Measurements from ENCODE around the gene SOX12.
"Not testable (repeated sequence)": the region's sequence is repeated elsewhere in the genome, so short reads cannot be mapped to it uniquely, and the experiment has no call there.

Gene SOX12

DNA sequence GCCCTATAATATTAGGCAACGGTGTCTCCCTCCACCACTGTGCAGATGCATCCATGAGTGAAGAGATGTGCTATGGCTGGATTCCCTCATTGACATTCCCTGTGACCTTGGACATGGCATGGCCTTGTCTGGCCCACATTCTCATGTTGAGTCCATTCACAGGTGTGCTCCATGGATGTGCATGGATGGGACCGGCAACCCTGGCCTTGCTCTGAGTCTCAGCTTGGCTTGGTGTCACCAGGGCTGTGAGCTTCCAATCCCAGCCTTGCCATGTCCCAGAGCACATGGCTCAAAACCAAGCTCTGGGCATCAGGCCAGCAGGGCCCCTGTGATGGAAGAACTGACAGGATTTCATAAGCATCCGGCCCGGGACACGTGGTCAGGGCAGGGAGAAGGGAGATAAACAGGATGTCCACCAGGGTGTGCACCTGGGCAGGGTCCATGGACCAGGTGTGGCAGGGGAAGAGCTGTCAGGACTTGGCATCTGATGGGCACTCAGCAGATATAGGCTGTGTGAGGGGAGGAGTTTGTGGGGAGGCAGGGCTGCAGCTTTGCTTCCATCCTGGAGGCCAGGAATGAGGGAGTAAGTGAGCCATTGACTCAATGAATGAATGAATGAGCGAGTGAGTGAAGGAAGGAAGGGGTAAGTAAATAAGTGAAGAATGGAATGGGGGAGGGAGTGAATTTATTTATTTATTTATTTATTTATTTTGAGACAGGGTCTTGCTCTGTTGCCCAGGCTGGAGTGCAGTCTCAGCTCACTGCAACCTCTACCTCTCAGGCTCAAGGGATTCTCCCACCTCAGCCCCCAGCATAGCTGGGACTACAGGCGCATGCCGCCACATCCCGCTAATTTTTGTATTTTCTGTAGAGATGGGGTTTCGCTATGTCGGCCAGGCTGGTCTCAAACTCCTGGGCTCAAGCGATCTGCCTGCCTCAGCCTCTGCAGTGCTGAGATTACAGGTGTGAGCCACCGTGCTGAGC, 37.2 kb downstream of the SOX12 start:
- in situ Hi-C loops (cut with MboI; ENCODE audit: low sequenced_read_pairs), result no loop called here

DNA sequence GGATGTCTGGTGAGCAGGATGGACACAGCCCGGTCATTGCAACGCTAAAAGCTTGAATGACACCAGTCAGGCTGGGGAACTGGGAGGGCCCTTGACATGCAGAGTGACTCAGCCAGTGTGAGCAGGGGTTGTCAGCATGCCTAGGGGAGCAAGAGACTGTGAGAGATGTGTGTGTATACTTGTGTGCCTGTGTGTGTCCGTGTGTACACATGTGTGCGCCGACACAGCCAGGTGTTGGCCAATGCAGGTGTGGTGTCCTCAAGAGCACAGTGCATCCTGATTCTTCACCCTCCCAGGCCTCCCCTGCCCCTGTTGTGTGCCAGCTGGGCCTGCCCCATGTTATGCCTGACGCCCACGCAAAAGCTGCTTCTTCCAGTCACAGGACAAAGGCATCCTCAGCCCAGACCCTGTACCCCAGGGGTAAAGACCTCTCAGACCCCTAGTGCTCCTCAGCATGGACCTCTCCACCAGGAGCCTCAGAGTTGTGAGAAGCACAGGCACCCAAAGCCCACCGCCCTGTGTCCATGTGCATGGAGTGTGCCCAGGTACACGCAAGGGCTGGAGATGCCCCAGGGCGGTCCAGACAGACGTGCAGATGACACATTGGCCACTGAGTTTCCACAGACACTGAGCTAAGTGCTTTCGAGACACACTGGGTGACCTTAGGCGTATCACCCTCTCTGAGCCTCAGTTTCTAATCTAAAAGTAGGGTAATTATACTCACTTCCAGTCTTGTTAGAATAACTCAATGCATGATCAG, 38.1 kb downstream of the SOX12 start:
- in situ Hi-C loops (cut with MboI; ENCODE audit: low sequenced_read_pairs), result no loop called here

DNA sequence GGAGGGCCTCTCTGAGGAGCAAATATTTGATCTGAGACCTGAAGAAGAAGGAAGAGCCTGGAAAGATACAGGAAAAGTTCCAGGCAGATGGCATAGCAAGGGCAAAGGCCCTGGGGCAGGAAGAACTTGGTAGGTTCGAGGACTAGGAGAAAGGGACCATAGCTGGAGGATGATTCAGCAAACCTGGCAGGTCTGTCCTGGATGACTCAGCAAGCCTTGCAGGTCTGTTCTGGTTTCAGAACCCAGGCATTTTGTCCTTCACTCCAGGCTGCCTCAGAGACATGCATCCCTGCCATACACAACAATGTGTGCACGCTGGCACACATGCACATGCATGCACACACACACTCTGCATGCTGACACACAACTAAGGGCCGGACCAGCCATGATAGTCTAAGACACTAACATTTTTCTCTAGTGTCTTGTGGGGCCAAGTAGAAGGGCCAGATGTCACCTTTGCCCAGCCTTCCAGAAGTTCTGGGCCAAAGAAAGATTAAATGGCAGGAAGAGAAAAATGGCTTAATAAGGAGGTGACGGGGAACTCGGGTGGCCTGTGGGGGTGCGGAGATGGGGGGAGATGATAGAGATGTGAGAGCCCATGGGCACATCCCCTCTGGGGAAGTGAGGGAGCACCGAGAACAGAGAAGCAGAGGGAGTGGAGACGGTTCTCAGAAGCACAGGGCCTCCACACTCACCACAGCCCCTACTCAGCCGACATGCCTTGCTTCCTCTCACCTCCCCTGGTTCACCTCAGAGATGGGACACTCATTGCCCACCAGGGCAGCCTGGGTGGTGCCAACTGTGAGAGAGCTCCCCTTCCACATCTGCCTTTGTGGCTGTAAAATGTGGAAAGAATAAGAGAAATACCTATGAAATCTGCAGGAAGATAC, 39.8 kb downstream of the SOX12 start:
- in situ Hi-C loops (cut with MboI; ENCODE audit: low sequenced_read_pairs), result no loop called here

DNA sequence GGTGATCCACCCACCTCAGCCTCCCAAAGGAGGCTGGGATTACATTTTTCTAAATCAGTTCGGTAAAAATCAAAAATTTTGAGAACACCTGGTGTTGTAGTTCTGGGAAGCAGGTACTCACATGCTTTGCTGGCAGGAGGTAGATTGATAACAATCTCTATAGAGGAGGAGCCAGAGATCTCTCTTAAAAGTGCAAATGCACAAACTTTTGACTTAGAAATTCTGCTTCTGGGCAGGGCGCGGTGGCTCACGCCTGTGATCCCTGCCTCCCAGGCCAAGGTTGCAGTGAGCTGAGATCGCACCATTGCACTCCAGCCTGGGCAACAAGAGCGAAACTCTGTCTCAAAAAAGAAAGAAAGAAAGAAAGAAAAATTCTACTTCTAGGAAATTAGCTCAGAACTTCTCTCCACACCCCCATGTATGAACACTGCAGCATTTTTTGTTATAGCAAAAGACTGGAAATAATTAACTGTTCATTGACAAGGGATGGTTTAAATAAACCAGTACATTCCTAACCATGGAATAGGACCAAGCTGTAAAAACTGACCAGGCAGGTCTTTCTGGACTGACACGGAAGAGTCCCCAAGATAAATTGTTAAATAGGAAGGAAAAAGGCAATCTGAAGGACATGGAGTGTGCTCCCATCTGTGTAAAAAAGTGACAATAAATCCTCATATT, 40.8 kb downstream of the SOX12 start:
- in situ Hi-C loops (cut with MboI; ENCODE audit: low sequenced_read_pairs), result no loop called here

DNA sequence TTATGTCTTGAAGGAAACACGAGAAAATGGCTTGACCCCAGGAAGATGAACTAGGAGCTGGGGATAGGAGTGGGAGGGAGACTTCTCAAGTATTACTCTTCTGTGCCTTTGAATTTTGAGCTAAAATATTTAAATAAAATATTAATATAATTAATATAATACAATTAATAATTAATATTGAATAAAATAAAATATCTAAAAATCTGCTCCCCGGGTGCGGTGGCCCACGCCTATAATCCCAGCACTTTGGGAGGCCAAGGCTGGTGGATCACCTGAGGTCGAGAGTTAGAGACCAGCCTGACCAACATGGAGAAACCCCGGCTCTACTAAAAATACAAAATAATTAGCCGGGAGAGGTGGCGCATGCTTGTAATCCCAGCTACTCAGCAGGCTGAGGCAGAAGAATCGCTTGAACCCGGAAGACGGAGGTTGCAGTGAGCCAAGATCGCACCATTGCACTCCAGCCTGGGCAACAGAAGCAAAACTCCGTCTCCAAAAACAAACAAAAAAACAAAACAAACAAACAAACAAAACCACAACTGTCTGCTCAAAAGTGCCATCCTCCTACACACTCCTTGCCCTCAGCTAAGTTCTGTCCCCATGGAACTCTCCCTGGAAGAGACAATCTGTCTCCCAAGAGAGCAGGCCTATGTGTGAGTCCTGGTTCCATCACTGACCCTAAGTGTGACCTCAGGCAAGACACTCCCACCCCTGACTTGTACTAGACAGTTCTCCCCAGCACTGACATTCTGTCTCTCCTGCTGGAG, 41.5 kb downstream of the SOX12 start:
- in situ Hi-C loops (cut with MboI; ENCODE audit: low sequenced_read_pairs), result no loop called here

DNA sequence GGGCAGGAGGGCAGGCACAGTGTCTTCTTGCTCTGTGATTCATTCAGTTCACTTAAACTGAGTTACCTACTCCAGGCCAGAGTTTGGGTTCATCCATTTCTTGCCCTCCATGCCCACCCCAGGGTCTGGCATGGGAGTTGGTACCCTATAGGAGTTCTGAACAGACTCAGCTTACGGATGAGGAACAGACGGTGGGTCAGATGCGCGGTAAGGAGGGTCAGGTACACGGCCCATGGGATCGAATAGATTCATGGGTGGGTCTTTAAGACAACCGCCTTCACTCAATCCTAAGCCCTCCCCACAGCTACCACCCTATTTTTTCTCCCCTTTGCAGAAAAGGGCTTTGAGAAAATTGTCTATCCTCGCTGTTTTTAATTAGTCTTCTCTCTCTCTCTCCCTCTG, 42.1 kb downstream of the SOX12 start:
- in situ Hi-C loops (cut with MboI; ENCODE audit: low sequenced_read_pairs), result no loop called here

DNA sequence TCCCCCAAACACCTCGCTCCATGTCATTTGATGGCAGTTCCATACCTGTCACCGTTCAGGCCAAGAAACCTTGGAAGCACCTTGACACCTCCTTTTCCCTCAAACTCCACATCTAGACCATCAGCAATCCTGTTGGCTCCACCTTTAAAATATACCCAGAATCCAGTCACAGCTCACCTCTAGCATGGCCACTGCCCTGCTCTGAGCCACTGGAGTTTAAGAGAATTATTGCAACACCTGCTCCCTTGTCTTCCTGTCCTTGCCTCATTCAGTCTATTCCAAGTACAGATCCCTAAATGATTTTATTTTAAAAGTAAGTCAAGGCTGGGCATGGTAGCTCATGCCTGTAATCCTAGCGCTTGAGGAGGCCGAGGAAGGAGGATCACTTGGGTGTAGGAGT, 43.6 kb downstream of the SOX12 start:
- in situ Hi-C loops (cut with MboI; ENCODE audit: low sequenced_read_pairs), result no loop called here

DNA sequence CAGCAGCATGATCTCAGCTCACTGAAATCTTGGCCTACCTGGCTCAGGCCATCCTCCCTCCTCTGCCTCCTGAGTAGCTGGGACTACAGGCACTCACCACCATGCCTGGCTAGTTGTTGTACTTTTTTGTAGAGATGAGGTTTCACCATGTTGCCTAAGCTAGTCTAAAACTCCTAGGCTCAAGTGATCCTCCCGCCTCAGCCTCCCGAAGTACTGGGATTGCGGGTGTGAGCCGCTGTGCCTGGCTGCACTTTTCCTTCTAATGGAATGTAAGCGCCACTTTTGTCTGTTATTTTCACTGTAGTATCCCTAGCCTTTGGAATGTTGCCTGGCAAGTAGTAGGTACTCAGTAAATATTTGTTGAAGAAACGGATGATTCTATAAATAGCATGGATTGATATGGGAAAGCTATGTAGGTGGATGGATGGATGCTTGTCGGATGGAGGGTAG, 44.8 kb downstream of the SOX12 start:
- in situ Hi-C loops (cut with MboI; ENCODE audit: low sequenced_read_pairs), result no loop called here

DNA sequence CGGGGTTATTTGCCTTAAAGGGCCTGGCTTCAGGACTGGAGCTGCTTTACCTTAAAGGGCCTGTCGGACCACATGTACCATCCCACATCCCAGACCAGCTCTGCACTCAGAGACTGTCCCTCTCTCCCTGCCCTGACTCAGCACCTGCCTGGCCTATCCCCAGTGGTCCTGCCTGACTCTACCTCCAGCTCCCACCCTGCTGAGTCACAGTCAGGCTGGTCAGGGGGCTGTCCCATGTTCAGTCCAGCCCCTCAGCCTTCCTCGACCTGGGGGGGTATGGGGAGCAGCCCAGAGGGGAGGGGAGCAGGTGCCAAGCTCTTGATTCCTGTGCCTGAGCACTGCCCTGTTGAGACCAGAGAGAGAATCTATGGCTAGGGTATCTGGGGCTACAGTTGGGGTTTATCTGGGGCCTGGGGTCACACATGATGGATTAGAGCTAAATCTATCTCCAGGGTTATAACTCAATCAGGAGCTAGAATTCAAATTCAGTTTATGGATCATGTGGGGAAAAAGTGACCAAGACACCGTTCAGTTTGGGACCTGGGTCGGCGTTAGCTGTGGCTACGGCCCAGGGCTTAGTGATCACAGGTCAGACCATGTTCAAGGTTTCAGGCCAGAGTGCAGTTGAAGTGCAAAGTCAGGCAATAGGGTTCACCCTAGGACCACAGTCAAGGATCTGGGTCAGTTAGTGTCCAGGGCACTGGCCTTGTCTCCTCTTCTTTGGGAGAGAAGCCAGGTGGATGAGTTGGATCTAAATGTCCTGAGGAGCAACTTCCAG, 45.8 kb downstream of the SOX12 start:
- in situ Hi-C loops (cut with MboI; ENCODE audit: low sequenced_read_pairs), result no loop called here

DNA sequence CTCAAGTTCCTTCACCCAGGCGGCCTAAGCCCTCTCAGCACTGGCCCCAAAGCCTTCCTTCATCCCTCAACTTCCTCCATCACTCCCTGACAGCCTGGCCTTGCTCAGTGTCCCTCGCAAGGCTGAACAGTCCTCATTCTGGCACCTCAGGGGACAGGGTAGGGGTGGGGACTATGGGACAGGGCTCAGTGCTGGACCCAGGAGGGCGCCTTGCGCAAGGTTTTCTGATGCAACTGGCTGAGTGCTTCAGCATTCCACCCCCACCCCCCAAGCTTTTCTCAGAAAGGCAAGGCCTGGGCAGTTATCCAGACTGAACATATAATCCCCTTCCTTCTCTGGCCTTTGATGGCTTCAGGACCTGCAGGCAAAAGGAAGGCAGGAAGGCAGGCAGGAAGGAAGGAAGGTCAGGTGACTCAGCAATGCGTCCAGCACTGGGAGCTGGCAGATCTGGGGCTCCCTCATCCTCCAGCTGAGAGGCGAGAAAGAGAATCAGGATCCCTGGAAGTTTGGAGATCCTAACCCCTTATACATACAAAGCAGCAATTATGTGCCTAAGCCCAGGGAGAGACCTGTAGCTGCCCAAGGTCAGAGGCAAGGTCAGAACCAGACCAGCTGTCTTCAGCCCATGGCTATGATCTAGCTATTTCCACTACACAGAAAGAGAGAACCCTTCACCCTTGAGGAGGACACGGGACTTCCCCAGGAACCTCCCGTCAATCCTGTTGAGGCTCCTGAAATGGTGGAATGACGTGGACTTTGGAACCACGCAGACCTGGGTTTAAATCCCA, 46.6 kb downstream of the SOX12 start:
- in situ Hi-C loops (cut with MboI; ENCODE audit: low sequenced_read_pairs), result no loop called here

DNA sequence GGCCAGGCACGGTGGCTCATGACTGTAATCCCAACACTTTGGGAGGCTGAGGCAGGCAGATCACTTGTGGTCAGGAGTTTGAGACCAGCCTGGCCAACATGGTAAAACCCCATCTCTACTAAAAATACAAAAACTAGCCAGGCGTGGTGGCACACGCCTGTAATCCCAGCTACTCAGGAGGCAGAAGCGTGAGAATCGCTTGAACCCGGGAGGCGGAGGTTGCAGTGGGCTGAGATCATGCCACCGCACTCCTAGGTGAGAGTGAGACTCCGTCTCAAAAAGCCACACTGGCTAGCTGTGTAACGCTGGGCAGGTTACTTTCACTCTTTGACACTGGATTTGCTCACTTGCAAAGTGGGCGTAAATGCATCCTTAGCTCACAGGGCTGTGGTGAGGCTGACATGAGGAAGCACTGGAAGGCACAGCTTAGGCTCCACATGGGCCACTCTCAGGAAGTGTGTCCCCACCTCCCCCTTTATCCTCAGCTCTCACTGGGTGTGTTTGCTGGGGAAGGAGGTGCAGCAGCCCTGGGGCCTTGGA, 47.3 kb downstream of the SOX12 start:
- in situ Hi-C loops (cut with MboI; ENCODE audit: low sequenced_read_pairs), result not testable (repeated sequence)

DNA sequence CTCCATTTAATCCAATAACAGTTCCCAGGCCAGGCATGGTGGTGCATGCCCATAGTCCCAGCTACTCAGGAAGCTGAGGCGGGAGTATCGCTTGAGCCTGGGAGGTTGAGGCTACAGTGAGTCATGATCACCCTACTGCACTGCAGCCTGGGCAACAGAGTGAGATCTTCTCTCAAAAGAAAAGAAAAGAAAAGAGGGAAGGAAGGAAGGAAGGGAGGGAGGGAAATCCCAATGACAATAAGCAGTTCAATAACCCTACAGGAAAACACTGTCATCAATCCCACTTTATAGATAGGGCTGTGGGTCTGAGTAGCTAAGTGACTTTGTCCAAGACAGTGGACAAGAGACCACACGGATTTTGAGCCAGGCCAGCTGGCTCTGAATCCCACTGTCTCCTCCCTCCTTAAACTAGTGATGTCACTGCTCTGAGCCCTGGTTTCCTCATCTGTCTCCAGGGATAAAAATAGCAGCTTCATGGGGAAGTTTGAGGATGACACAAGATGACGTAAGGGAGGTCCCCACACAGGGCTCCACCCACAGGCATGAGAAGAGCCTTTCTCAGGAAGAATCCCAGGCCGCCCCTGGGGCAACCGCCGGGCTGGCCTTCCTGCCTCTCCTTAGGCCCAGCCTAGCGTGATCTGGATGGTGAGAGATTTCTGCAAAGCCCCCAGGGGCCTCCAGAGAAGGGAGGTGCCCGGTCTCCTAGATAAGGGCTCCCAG, 48.0 kb downstream of the SOX12 start:
- in situ Hi-C loops (cut with MboI; ENCODE audit: low sequenced_read_pairs), result no loop called here

DNA sequence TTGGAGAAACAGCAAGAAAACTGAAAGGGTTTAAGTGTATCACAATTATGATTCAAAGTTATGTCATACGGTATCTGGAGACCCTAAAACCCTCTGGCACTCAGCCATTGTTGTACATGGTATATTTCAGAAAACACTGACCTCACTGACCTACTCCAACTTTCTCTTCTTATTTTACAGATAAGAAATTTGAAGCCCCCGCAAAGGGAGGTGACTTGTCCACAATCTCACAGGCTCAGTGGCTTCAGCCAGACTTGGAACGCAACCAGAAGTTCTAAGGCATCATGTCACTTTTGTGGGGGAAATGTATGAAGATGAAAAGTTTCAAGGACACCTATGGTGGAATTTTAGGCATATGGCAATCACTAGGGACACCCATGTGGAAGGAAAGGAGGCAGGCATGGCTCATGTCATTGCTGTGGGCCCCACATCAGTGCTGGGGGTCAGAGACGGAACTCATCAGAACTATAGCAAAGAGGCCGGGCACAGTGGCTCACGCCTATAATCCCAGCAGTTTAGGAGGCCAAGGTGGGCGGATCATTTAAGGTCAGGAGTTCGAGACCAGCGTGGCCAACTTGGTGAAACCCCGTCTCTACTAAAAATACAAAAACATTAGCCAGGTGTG, 50.0 kb downstream of the SOX12 start:
- in situ Hi-C loops (cut with MboI; ENCODE audit: low sequenced_read_pairs), result no loop called here

DNA sequence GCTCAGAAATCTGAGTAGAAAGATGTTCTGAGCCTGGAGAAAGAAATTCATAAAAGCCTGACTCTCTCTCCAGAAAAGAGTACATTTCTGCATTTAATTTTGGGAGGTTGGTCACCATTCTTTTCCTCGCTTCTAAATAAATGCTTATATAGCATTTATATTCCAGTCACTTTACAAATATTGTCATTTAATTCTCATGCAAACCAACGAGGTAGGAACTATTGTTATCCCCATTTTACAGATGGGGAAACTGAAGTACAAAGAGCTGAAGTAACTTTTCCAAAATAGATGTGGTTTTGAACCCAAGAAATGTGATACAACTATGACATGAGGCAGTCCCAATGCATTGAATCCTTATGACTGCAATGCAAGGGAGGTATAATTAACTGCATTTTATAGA, 50.7 kb downstream of the SOX12 start:
- in situ Hi-C loops (cut with MboI; ENCODE audit: low sequenced_read_pairs), result no loop called here

DNA sequence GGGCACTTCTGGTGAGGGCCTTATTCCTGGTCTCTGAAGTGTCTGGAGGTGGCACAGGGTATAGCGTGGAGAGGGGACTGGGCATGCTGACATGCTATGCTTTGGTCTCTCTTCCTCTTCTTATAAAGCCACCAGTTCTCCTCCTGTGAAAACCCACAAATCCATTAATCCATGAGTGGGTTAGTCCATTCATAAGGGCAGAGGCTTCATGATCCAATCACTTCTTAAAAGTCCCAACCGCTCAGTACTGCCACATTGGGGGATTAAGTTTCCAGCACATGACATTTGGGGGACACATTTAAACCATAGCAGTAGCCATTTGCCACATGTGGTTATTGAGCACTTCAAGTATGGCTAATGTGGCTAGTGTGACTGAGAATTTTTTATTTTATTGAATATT, 51.4 kb downstream of the SOX12 start:
- in situ Hi-C loops (cut with MboI; ENCODE audit: low sequenced_read_pairs), result no loop called here

DNA sequence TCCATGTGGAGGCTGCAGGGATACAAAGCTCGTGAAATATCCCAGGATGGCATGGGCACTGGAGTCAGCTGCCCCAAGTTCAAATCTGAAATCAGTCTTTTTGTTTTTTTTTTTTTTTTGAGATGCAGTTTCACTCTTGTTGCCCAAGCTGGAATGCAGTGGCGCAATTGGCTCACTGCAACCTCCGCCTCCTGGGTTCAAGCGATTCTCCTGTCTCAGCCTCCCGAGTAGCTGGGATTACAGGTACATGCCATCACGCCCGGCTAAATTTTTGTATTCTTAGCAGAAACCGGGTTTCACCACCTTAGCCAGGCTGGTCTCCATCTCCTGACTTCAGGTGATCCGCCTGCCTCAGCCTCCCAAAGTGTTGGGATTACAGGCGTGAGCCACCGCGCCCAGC, 52.2 kb downstream of the SOX12 start:
- in situ Hi-C loops (cut with MboI; ENCODE audit: low sequenced_read_pairs), result not testable (repeated sequence)

DNA sequence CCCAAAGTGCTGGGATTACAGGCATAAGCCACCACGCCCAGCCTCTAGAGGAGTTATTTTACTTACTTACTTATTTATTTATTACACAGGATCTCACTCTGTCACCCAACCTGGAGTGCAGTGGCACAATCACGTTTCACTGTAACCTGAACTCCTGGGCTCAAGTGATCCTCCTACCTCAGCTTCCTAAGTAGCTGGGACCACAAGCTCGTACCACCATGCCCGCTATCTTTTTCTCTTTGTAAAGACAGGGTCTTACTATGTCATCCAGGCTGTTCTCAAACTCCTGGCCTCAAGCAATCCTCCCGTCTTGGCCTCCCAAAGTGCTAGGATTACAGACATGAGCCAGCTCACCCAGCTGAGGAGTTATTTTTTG, 53.6 kb downstream of the SOX12 start:
- in situ Hi-C loops (cut with MboI; ENCODE audit: low sequenced_read_pairs), result no loop called here
